ENCODE data around the gene RAB27A. TPM values are rescaled to one million over a fixed set of nuclear protein-coding genes. Genes with fewer than 3 reads are reported as not detected.

RAB27A gene
- total RNA-seq, 1 experiment from 2014 or later, result 8.0 TPM

- no peak for TF ChIP-seq SIN3A (IDR thresholded peaks at IDR 0.05; ENCODE audit: borderline replicate concordance, insufficient read depth, low read depth, low read length)
- no peaks in the 10 kb centered on the region for H3K9me3 ChIP-seq (ENCODE audit: control insufficient read depth, insufficient read depth, low read depth, low read length)
- POLR2A ChIA-PET, result no interaction called here
- CTCF ChIA-PET, result interaction anchor here (0.6 kb wide), 1 partner anchor 72 kb away, joined by 7 read pairs; no protein-coding TSS in a partner anchor
- H3K27ac ChIP-seq (ENCODE audit: low read length), result no peak overlapping the region
- in situ Hi-C loops (cut with HindIII; ENCODE audit: low pct_unique_long_range_greater_than_20kb, low sequenced_read_pairs) (no loop called here), intact Hi-C loops (cut with micrococcal nuclease; ENCODE audit: unreplicated experiment) (no loop called here)
- ATAC-seq (no peak), DNase-seq (ENCODE audit: low read depth, low spot score) (no peak)
- no peaks in the 10 kb centered on the region for H3K27me3 ChIP-seq (ENCODE audit: control insufficient read depth, insufficient read depth, low read length)
- no peak overlapping the region for H3K4me3 ChIP-seq (ENCODE audit: low read depth in 2 of 2, low read length in 2 of 2)
- BruUV-seq (replicated peaks), result no TSS peak
- H3K4me1 ChIP-seq (ENCODE audit: control insufficient read depth, insufficient read depth, low read length), result no peaks in the 10 kb centered on the region
- no peaks in the 10 kb centered on the region for H3K36me3 ChIP-seq (ENCODE audit: control insufficient read depth, insufficient read depth, low read length)
Measured at GRCh38 chr15:55224892-55225291, 64.7 kb downstream of the RAB27A start.

- intact Hi-C loops (cut with micrococcal nuclease; ENCODE audit: unreplicated experiment), result no loop called here
- Histone ChIP-seq H3K4me3 (ENCODE audit: low read depth in 2 of 2, low read length in 2 of 2) (no peak overlapping the region), H3K4me1 (ENCODE audit: control insufficient read depth, insufficient read depth, low read length) (no peaks in the 10 kb centered on the region), H3K9me3 (ENCODE audit: control insufficient read depth, insufficient read depth, low read depth, low read length) (no peaks in the 10 kb centered on the region), H3K27ac (ENCODE audit: low read length) (no peak overlapping the region), H3K36me3 (ENCODE audit: control insufficient read depth, insufficient read depth, low read length) (no peaks in the 10 kb centered on the region), H3K27me3 (ENCODE audit: control insufficient read depth, insufficient read depth, low read length) (no peaks in the 10 kb centered on the region)
- ATAC-seq, result no peak
- CTCF ChIA-PET, result no interaction called here
- no peak for DNase-seq (ENCODE audit: low read depth, low spot score)
- BruUV-seq (replicated peaks), result no TSS peak
- POLR2A ChIA-PET, result no interaction called here
- in situ Hi-C loops (cut with HindIII; ENCODE audit: low pct_unique_long_range_greater_than_20kb, low sequenced_read_pairs), result no loop called here
- TF ChIP-seq POLR2AphosphoS5 (IDR thresholded peaks at IDR 0.05; ENCODE audit: low read depth, low read length), result no peak
- no peak for TF ChIP-seq CTCF (IDR thresholded peaks at IDR 0.05)
- no peak for TF ChIP-seq TCF7L2 (IDR thresholded peaks at IDR 0.05; ENCODE audit: low read depth, low read length)
- TF ChIP-seq, protein P1, sequence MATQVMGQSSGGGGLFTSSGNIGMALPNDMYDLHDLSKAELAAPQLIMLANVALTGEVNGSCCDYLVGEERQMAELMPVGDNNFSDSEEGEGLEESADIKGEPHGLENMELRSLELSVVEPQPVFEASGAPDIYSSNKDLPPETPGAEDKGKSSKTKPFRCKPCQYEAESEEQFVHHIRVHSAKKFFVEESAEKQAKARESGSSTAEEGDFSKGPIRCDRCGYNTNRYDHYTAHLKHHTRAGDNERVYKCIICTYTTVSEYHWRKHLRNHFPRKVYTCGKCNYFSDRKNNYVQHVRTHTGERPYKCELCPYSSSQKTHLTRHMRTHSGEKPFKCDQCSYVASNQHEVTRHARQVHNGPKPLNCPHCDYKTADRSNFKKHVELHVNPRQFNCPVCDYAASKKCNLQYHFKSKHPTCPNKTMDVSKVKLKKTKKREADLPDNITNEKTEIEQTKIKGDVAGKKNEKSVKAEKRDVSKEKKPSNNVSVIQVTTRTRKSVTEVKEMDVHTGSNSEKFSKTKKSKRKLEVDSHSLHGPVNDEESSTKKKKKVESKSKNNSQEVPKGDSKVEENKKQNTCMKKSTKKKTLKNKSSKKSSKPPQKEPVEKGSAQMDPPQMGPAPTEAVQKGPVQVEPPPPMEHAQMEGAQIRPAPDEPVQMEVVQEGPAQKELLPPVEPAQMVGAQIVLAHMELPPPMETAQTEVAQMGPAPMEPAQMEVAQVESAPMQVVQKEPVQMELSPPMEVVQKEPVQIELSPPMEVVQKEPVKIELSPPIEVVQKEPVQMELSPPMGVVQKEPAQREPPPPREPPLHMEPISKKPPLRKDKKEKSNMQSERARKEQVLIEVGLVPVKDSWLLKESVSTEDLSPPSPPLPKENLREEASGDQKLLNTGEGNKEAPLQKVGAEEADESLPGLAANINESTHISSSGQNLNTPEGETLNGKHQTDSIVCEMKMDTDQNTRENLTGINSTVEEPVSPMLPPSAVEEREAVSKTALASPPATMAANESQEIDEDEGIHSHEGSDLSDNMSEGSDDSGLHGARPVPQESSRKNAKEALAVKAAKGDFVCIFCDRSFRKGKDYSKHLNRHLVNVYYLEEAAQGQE (IDR thresholded peaks at IDR 0.05; ENCODE audit: insufficient read depth in 1 of 2, low read depth in 2 of 2, low read length in 1 of 2), result no peak
- no peak for TF ChIP-seq SIN3A (IDR thresholded peaks at IDR 0.05; ENCODE audit: borderline replicate concordance, insufficient read depth, low read depth, low read length)
Measured at GRCh38 chr15:55222588-55222987, 67.0 kb downstream of the RAB27A start.

DNA sequence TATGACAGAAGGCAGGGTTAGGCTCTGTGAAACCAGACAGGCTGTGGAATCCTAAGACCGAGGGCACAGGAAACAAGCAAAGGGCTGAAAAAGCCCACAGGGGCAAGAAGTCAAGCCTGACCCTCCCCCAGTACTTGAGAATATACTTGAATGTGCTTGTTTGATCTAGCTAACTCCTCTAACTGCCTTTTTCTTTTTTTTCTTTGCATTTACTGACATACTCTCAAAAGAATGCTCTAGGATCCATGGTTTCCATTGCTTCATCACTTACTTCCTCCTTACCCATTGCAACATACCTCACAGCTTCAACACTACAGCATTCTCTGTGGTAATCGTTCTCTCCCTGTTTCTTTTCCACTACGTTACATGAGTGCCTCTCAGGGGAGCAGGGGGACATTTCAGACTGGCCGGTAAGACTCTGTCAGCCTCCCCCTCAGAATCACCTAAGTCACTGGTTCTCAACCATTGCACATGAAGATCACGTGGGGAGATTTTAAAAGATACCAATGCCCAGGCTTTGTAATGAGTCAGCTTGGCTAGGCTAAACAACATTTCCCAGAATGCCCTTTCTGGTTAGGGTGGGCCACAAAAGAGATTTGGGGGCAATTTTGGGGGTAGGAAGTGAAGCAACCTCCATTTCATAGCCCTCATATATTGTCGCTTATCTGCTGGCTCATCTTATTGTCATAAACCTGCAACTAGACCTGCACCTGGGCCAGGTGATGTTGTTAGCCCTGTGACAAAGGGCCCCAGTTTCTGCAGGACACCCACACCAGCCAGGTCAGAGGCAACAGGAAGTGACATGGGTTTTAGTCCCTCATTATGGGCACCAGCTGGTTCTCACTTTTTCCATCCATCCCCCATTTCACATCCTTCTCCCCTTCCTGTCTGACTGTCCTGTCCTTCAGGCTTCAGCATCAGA, 68.3 kb downstream of the RAB27A start:
- ChIA-PET CTCF (no interaction called here), POLR2A (no interaction called here)
- intact Hi-C loops (cut with micrococcal nuclease; ENCODE audit: unreplicated experiment), result no loop called here
- DNase-seq (ENCODE audit: low read depth, low spot score), result no peak
- BruUV-seq (replicated peaks), result no TSS peak
- no peak overlapping the region for H3K27ac ChIP-seq (ENCODE audit: low read length)
- no peak overlapping the region for H3K4me3 ChIP-seq (ENCODE audit: low read depth in 2 of 2, low read length in 2 of 2)
- in situ Hi-C loops (cut with HindIII; ENCODE audit: low pct_unique_long_range_greater_than_20kb, low sequenced_read_pairs), result no loop called here
- TF ChIP-seq, protein P1 (IDR thresholded peaks at IDR 0.05; ENCODE audit: insufficient read depth in 1 of 2, low read depth in 2 of 2, low read length in 1 of 2), result no peak
- TF ChIP-seq POLR2AphosphoS5 (IDR thresholded peaks at IDR 0.05; ENCODE audit: low read depth, low read length) (no peak), SIN3A (IDR thresholded peaks at IDR 0.05; ENCODE audit: borderline replicate concordance, insufficient read depth, low read depth, low read length) (no peak), TCF7L2 (IDR thresholded peaks at IDR 0.05; ENCODE audit: low read depth, low read length) (no peak), CTCF (IDR thresholded peaks at IDR 0.05) (no peak)
- no peak for ATAC-seq
- H3K9me3 ChIP-seq (ENCODE audit: control insufficient read depth, insufficient read depth, low read depth, low read length), result no peaks in the 10 kb centered on the region
- no peaks in the 10 kb centered on the region for H3K36me3 ChIP-seq (ENCODE audit: control insufficient read depth, insufficient read depth, low read length)
- no peaks in the 10 kb centered on the region for H3K27me3 ChIP-seq (ENCODE audit: control insufficient read depth, insufficient read depth, low read length)
- H3K4me1 ChIP-seq (ENCODE audit: control insufficient read depth, insufficient read depth, low read length), result no peaks in the 10 kb centered on the region
